Activated CD4-positive, CD25-positive, alpha-beta regulatory T cell treated with anti-CD3 and anti-CD28 coated beads, Interleukin-2, amount 50 U/mL, for 72 hours (primary cell): ENCODE measurements around the gene OR6C6.
"Not testable (repeated sequence)": the region's sequence is repeated elsewhere in the genome, so short reads cannot be mapped to it uniquely, and the experiment has no call there.

Source experiments
- DNase-seq: peaks from one replicate; pipeline ENCODE4 v3.0.0; 2021

Gene OR6C6

DNA sequence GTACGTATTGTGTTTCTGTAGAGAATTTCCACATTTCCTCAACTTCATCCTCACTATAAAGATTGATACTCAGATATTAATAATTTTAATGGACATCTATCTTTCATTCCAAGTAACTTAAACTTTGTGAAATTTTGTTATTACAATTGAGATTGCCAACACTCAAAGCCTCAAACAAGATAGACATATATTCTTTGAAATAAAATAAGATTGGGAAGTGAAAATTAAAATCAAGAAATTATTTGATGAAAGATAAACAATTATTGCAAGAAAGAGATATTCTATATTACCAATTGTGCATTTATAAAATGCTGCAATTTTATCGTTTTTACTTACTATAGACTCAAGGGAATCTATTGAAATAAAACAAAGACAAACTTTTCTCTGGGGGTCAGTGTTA lies at the start of gene OR6C6:
TSS of gene OR6C6 (minus strand) at position 101 of the 400 bp plus-strand sequence. CDS start 1,337 bp downstream, outside the sequence.
- no peak for DNase-seq

DNA sequence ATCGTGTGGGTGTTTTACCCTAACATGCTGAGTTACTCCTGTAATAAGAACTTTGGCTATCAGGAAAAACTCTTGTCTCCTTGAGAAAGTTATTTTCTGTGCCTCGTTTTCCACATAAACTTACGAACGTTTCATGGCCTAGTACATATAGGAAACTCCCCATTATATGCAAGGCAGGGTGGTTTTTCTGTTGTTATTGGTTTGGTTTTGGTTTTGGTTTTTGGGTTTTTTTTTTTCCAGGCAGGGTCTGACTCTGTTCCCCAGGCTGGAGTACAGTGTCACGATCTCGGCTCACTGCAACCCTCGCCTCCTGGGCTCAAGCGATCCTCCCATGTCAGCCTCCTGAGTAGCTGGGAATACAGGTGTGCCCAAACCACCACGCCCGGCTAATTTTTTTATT lies 39.6 kb upstream of the OR6C6 start:
- no peak for DNase-seq

GRCh38 chr12:55330446-55330845 lies 34.1 kb upstream of the OR6C6 start, which contains the start of gene OR6C3:
TSS of gene OR6C3 (plus strand) at chr12:55330746. CDS start at chr12:55331701, 955 bp downstream.
- DNase-seq, result no peak

GRCh38 chr12:55325801-55326200 lies 29.4 kb upstream of the OR6C6 start:
- not testable (repeated sequence) for DNase-seq

GRCh38 chr12:55320201-55320600 lies 23.8 kb upstream of the OR6C6 start:
- DNase-seq, result no peak

- no peak for DNase-seq
These were observed 17.7 kb upstream of the OR6C6 start, which contains the start of gene OR6C1 for GRCh38 chr12:55314043-55314442. TSS of gene OR6C1 (plus strand) at chr12:55314343. CDS start at chr12:55320600, 6,257 bp downstream.

DNA sequence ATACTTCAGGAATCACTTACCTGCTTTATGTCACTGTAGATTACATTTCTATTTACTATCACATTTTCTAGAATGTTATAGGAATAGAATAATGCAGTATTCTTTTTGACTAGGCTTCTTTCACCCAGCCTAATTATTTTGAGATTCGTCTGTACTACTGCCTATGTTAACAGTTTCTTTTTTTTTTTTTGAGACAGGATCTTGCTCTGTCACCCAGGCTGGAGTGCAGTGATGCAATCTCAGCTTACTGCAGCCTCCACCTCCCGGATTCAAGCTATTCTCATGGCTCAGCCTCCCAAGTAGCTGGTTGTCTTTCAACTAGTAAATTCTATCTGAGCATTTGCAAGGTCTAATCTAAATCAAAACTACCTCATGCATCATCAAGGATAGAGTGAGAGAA lies 6.4 kb downstream of the OR6C6 start:
- DNase-seq, result no peak

DNA sequence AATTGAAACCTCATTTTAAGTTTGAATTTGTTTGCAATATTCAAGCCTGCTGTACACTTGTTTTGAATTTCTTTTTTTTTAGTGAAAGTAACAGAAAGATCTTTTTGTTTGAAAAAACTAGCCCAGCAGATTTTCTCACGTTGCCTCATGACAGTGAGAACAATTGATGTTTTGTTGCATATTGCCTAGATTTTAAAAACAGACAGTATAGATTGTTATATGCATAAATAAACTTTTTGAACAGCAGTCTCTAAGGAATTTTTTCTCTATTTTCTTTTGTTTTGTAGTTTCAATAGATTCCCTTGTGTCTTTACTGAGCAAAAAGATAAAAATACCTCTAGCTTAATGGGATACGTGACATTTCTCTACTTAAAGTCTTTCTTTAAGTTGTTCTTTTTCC lies 15.4 kb downstream of the OR6C6 start:
- DNase-seq, result no peak

DNA sequence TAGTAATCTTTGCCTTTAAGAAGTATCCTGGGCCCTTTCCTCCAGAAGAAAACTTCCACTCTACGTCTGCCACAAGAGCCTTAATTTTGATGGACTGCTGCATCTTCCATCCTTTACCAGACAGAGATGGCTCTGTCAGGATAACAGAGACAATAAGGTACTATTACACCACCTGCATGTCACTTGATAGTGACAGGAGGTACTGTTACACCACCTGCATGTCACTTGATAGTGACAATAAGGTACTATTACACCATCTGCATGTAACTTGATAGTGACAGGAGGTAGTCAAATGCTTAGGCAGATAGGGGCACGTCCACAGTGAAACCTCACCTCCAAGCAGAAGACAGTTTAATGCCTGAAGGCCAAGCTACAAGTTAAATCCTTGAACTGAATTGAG lies 38.1 kb downstream of the OR6C6 start:
- DNase-seq, result no peak

GRCh38 chr12:55256831-55257230 lies 39.5 kb downstream of the OR6C6 start:
- DNase-seq, result no peak

- DNase-seq, result no peak
These were observed 43.1 kb downstream of the OR6C6 start for GRCh38 chr12:55253281-55253680.

- DNase-seq, result no peak
These were observed 45.4 kb downstream of the OR6C6 start for GRCh38 chr12:55250944-55251343.

DNA sequence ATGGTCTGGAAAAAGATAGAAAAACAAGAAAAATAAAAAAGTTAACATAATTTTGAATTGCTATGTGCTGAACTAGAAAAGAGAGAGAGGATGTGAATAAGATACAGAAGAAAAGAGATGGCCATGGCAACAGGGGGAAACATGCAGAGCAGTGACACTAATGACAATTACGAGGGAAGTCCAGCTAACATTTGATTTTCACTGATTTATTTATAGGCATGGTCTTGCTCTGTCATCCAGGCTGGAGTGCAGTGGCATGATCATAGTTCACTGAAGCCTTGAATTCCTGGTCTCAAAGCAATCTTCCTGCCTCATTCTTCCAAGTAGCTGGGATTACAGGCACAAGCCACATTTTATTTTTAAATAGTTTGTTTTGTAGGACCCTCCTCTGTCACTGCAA lies 50.2 kb downstream of the OR6C6 start:
- DNase-seq, result no peak

DNA sequence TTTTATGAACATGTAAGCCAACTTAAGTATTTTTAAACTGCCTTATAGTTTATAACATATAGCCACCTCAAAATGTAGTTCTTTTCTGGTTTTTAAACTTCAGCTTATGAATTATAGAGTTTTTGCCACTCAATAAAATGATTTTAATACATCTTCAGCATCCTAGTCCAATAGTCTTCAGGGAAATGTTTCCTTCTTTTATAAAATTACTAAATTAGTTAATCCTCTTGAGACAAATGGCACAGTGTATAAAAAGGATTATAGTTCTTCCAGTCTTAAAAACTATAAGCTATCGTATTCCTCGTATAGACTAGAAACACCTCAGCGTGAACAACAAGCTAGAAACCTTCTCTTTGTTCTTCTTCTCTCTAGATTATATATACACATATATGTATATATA lies 52.1 kb downstream of the OR6C6 start, which contains the start of gene OR6C74:
TSS of gene OR6C74 (plus strand) at position 301 of the 400 bp plus-strand sequence. CDS start 2,679 bp downstream, outside the sequence.
- DNase-seq, result no peak
